HCT116 (cell line): ENCODE results near the gene PLCXD1. TPM values are rescaled to one million over a fixed set of nuclear protein-coding genes. Genes with fewer than 3 reads are reported as not detected.

Experiments
- ATAC-seq: fragments of 200-7000 bp; cut with Tn5 transposase; 2 replicates; pipeline ENCODE4 v1.9.1; 2020; ENCODE audit warnings: mild to moderate bottlenecking, moderate library complexity
- BruUV-seq: library from RNA; stranded (reverse); fragments of 400-500 nt; replicated peaks from 2 replicates; lab custom pipeline; 2021; lab: Mats Ljungman, UMichigan
- CTCF ChIA-PET: fragments of 300-600 bp; sonication (Branson Sonifier 250); formaldehyde crosslinking; loops from one replicate; lab custom pipeline; 2021; ENCODE audit warnings: antibody characterized with exemption; lab: Charles Lee
- POLR2A ChIA-PET: fragments of 300-600, 350-600 bp; sonication (Branson Sonifier 250); formaldehyde crosslinking; loops from one replicate; lab custom pipeline; 2021; ENCODE audit warnings: antibody characterized with exemption; lab: Charles Lee
- RAD21 ChIA-PET, 2 experiments: fragments of 300-600 bp; sonication (Branson Sonifier 250); formaldehyde crosslinking; loops; one replicate each; lab custom pipeline; 2023; ENCODE audit warnings: low total read pairs in 2 of 2; ENCODE audit not compliant: uncharacterized antibody in 2 of 2, unreplicated experiment in 2 of 2, low non-redundant PET in 1 of 2; lab: Charles Lee
- DNase-seq: peaks from one replicate; pipeline ENCODE4 v3.0.0-alpha.2; 2010; ENCODE audit warnings: low read depth, low spot score
- H2AFZ ChIP-seq: fragments of 200-600 bp; shearing (Covaris generic), sonication (generic); 2 replicates; pipeline ENCODE4 v1.6.1; 2017; ENCODE audit warnings: low read depth, mixed run types, mixed read lengths, antibody characterized with exemption, low read length; ENCODE audit not compliant: poor library complexity, severe bottlenecking
- H3K27ac ChIP-seq: 2 replicates; pipeline ENCODE4 v1.5.1; 2012; ENCODE audit warnings: low read depth, low read length
- H3K27me3 ChIP-seq: fragments of 200-600 bp; sonication (generic); 2 replicates; pipeline ENCODE4 v1.6.1; 2016; ENCODE audit warnings: mixed run types, low read length, mixed read lengths; ENCODE audit not compliant: insufficient read depth
- H3K36me3 ChIP-seq, 2 experiments: fragments of 200-500 bp in 1 of 2; fragments of 200-600 bp in 1 of 2; sonication (Bioruptor generic) in 1 of 2; sonication (generic) in 1 of 2; 2 replicates each; pipeline versions ENCODE4 v1.5.1 to v1.6.1; 2014 to 2016; ENCODE audit warnings: low read length in 2 of 2, inconsistent platforms in 1 of 2, mixed read lengths in 1 of 2, mixed run types in 1 of 2; ENCODE audit not compliant: insufficient read depth in 2 of 2, control insufficient read depth in 1 of 2
- H3K4me1 ChIP-seq, 2 experiments: fragments of 200-600 bp in 1 of 2; sonication (generic) in 1 of 2; 2 replicates each; pipeline versions ENCODE4 v1.5.1 to v1.6.1; 2012 to 2017; ENCODE audit warnings: low read length in 2 of 2, inconsistent platforms in 1 of 2, mild to moderate bottlenecking in 1 of 2, mixed read lengths in 1 of 2, mixed run types in 1 of 2, moderate library complexity in 1 of 2; ENCODE audit not compliant: insufficient read depth in 2 of 2, control insufficient read depth in 1 of 2
- H3K4me2 ChIP-seq: fragments of 200-600 bp; sonication (generic); 2 replicates; pipeline ENCODE4 v1.6.1; 2017; ENCODE audit warnings: mixed run types, low read length, mixed read lengths
- H3K4me3 ChIP-seq, 2 experiments: fragments of 200-600 bp in 1 of 2; sonication (generic) in 1 of 2; replicated peaks in 1 of 2; 2 replicates each; pipeline ENCODE4 v1.5.1; 2011 to 2016; ENCODE audit warnings: low read length in 2 of 2, control low read depth in 1 of 2, low read depth in 1 of 2, mild to moderate bottlenecking in 1 of 2, mixed read lengths in 1 of 2, mixed run types in 1 of 2
- H3K79me2 ChIP-seq: fragments of 200-600 bp; sonication (generic); 2 replicates; pipeline ENCODE4 v1.6.1; 2017; ENCODE audit warnings: mild to moderate bottlenecking, mixed run types, low read length, moderate library complexity, mixed read lengths; ENCODE audit not compliant: insufficient read depth
- H3K9ac ChIP-seq: fragments of 200-600 bp; sonication (generic); 2 replicates; pipeline ENCODE4 v1.6.1; 2016; ENCODE audit warnings: low read length, mixed read lengths
- H3K9me2 ChIP-seq: fragments of 200-600 bp; sonication (generic), shearing (Covaris generic); 2 replicates; pipeline ENCODE4 v1.6.1; 2017; ENCODE audit warnings: mixed run types, mild to moderate bottlenecking, moderate library complexity; ENCODE audit not compliant: insufficient read depth
- H3K9me3 ChIP-seq, 2 experiments: fragments of 200-500 bp in 1 of 2; fragments of 200-600 bp in 1 of 2; sonication (Bioruptor generic) in 1 of 2; sonication (generic) in 1 of 2; 2 replicates each; pipeline ENCODE4 v1.6.1; 2014 to 2017; ENCODE audit warnings: low read length in 2 of 2, mixed read lengths in 2 of 2, inconsistent platforms in 1 of 2, low read depth in 1 of 2, mild to moderate bottlenecking in 1 of 2, mixed run types in 1 of 2, moderate library complexity in 1 of 2; ENCODE audit not compliant: control insufficient read depth in 1 of 2, insufficient read depth in 1 of 2
- H4K20me1 ChIP-seq: fragments of 200-600 bp; sonication (generic), shearing (Covaris generic); 2 replicates; pipeline ENCODE4 v1.6.1; 2017; ENCODE audit warnings: mixed run types, mild to moderate bottlenecking, moderate library complexity; ENCODE audit not compliant: insufficient read depth
- CBX3 ChIP-seq: IDR thresholded peaks from 2 replicates; pipeline ENCODE4 v1.6.1; 2012; ENCODE audit warnings: low read depth
- CEBPB ChIP-seq: IDR thresholded peaks from 2 replicates; pipeline ENCODE4 v1.6.1; 2012; ENCODE audit warnings: low read depth
- EZH2 ChIP-seq: fragments of 200-600 bp; sonication (generic); IDR thresholded peaks from 2 replicates; pipeline ENCODE4 v1.6.1; 2017; ENCODE audit warnings: antibody characterized with exemption, mixed run types
- REST ChIP-seq: IDR thresholded peaks from 2 replicates; pipeline ENCODE4 v1.6.1; 2012; ENCODE audit warnings: low read depth
- SIN3A ChIP-seq: IDR thresholded peaks from 2 replicates; pipeline ENCODE4 v1.6.1; 2012; ENCODE audit warnings: low read depth
- SP1 ChIP-seq: IDR thresholded peaks from 2 replicates; pipeline ENCODE4 v1.6.1; 2012; ENCODE audit warnings: low read depth
- SRF ChIP-seq: IDR thresholded peaks from 2 replicates; pipeline ENCODE4 v1.6.1; 2012; ENCODE audit warnings: low read depth
- intact Hi-C: fragments of 100-400 bp; cut with micrococcal nuclease; formaldehyde crosslinking; loops from 2 replicates; pipeline ENCODE4 v1.10.0; 2022
- total RNA-seq: library from RNA; stranded (reverse); gene quantifications from one replicate; pipeline ENCODE4 v1.2.1, GENCODE V29; 2021; ENCODE audit not compliant: unreplicated experiment

PLCXD1 gene
- total RNA-seq, 1 experiment from 2014 or later = 26.3 TPM

GRCh38 chrX:340121-340520 lies 58.9 kb downstream of the PLCXD1 start (continued):
- no peak for TF ChIP-seq REST

- ChIA-PET POLR2A (no interaction called here), RAD21 (no interaction called here), CTCF (no interaction called here)
- Histone ChIP-seq H3K79me2 (no peaks in the 10 kb centered on the region), H3K9ac (no peak overlapping the region), H3K4me1 (no peaks in the 10 kb centered on the region), H3K27ac (no peak overlapping the region), H3K27me3 (no peaks in the 10 kb centered on the region), H3K36me3 (no peaks in the 10 kb centered on the region), H4K20me1 (no peaks in the 10 kb centered on the region), H3K9me2 (no peaks in the 10 kb centered on the region), H3K4me3 (no peak overlapping the region), H3K9me3 (no peaks in the 10 kb centered on the region), H2AFZ (no peak overlapping the region), H3K4me2 (no peak overlapping the region)
- no peak for DNase-seq
- no peak for ATAC-seq
- TF ChIP-seq CEBPB (no peak), SIN3A (no peak), SRF (no peak), SP1 (no peak), CBX3 (no peak), EZH2 (no peak)
- no TSS peak for BruUV-seq
- intact Hi-C loops = no loop called here
These were observed 59.7 kb downstream of the PLCXD1 start for GRCh38 chrX:340641-341423.
